DOHH2 (cell line): Measurements from ENCODE around the gene TMEM109.

Source experiments
- H3F3A ChIP-seq: fragments of 200-600 bp; sonication (generic), shearing (Covaris generic); 2 replicates; pipeline ENCODE4 v1.6.0; 2016; ENCODE audit warnings: antibody characterized with exemption, mild to moderate bottlenecking; ENCODE audit not compliant: control insufficient read depth, insufficient read depth
- H3K27ac ChIP-seq: fragments of 200-600 bp; sonication (generic); 2 replicates; pipeline ENCODE4 v1.5.1; 2014; ENCODE audit warnings: low read depth, mild to moderate bottlenecking, low read length, moderate library complexity
- H3K27me3 ChIP-seq: fragments of 200-600 bp; sonication (generic); 2 replicates; pipeline ENCODE4 v1.6.1; 2014; ENCODE audit warnings: mild to moderate bottlenecking, low read length, mixed read lengths; ENCODE audit not compliant: control insufficient read depth
- H3K36me3 ChIP-seq: fragments of 200-600 bp; sonication (generic); 2 replicates; pipeline ENCODE4 v1.6.1; 2014; ENCODE audit warnings: mild to moderate bottlenecking, low read length, moderate library complexity, mixed read lengths; ENCODE audit not compliant: control insufficient read depth
- H3K4me1 ChIP-seq: fragments of 200-600 bp; sonication (generic); 2 replicates; pipeline ENCODE4 v1.6.1; 2014; ENCODE audit warnings: mild to moderate bottlenecking, low read length, mixed read lengths; ENCODE audit not compliant: control insufficient read depth
- H3K4me2 ChIP-seq: fragments of 200-600 bp; sonication (generic); 2 replicates; pipeline ENCODE4 v1.6.0; 2014; ENCODE audit warnings: mild to moderate bottlenecking, low read length, moderate library complexity
- H3K4me3 ChIP-seq: fragments of 200-600 bp; sonication (generic); 2 replicates; pipeline ENCODE4 v1.5.1; 2014; ENCODE audit warnings: mild to moderate bottlenecking, low read length, mixed read lengths
- H3K79me2 ChIP-seq: fragments of 200-600 bp; sonication (generic); 2 replicates; pipeline ENCODE4 v1.6.1; 2014; ENCODE audit warnings: mild to moderate bottlenecking, low read length, mixed read lengths; ENCODE audit not compliant: control insufficient read depth
- H3K9me2 ChIP-seq: fragments of 200-600 bp; sonication (generic); replicated peaks from 2 replicates; pipeline ENCODE4 v1.6.1; 2014; ENCODE audit warnings: mild to moderate bottlenecking, low read length, mixed read lengths; ENCODE audit not compliant: control insufficient read depth
- H3K9me3 ChIP-seq: fragments of 200-600 bp; sonication (generic); 2 replicates; pipeline ENCODE4 v1.6.1; 2014; ENCODE audit warnings: antibody characterized with exemption, low read length, mixed read lengths; ENCODE audit not compliant: control insufficient read depth, insufficient read depth
- H4K20me1 ChIP-seq: fragments of 200-600 bp; sonication (generic); 2 replicates; pipeline ENCODE4 v1.6.0; 2014; ENCODE audit warnings: low read depth, mild to moderate bottlenecking, antibody characterized with exemption, low read length, moderate library complexity; ENCODE audit not compliant: control insufficient read depth, insufficient read depth
- CTCF ChIP-seq: fragments of 200-600 bp; sonication (generic); IDR thresholded peaks from one replicate; pipeline ENCODE4 v1.5.1; 2014; ENCODE audit warnings: antibody characterized with exemption, mild to moderate bottlenecking, low read depth, low read length; ENCODE audit not compliant: poor library complexity, severe bottlenecking
- EZH2phosphoT487 ChIP-seq: fragments of 200-600 bp; sonication (generic); IDR thresholded peaks from 2 replicates; pipeline ENCODE4 v1.6.1; 2017; ENCODE audit warnings: borderline replicate concordance, mild to moderate bottlenecking, antibody characterized with exemption, low read length, moderate library complexity, mixed read lengths

Gene TMEM109

GRCh38 chr11:60922906-60923305 is 8.9 kb downstream of the TMEM109 start:
- H4K20me1 ChIP-seq = no peaks in the 10 kb centered on the region
- no peak overlapping the region for H3K4me2 ChIP-seq
- peaks cover 7% of the 10 kb centered on the region for H3K27me3 ChIP-seq
- no peak overlapping the region for H3K27ac ChIP-seq
- no peak overlapping the region for H3K4me3 ChIP-seq
- peaks cover 51% of the 10 kb centered on the region for H3K36me3 ChIP-seq
- no peaks in the 10 kb centered on the region for H3K9me2 ChIP-seq
- TF ChIP-seq CTCF (no peak), EZH2phosphoT487 (no peak)
- peaks cover 3% of the 10 kb centered on the region; the same call in 1 of the 2 replicates for H3F3A ChIP-seq
- H3K79me2 ChIP-seq = peaks cover 20% of the 10 kb centered on the region
- H3K9me3 ChIP-seq = no peaks in the 10 kb centered on the region
- H3K4me1 ChIP-seq = peaks cover 41% of the 10 kb centered on the region

- Histone ChIP-seq H3F3A (peaks cover 3% of the 10 kb centered on the region; the same call in 1 of the 2 replicates), H3K4me2 (peak overlapping the region; percentile 82; the same call in 1 of the 2 replicates), H3K36me3 (peaks cover 48% of the 10 kb centered on the region), H3K4me1 (peaks cover 37% of the 10 kb centered on the region), H3K27ac (no peak overlapping the region), H3K27me3 (peaks cover 7% of the 10 kb centered on the region), H4K20me1 (no peaks in the 10 kb centered on the region), H3K4me3 (no peak overlapping the region), H3K9me3 (no peaks in the 10 kb centered on the region), H3K79me2 (peaks cover 16% of the 10 kb centered on the region), H3K9me2 (no peaks in the 10 kb centered on the region)
- TF ChIP-seq EZH2phosphoT487 = no peak
- no peak for TF ChIP-seq CTCF
These were observed 9.4 kb downstream of the TMEM109 start for GRCh38 chr11:60923326-60923725.

- no peak for TF ChIP-seq EZH2phosphoT487
- no peak for TF ChIP-seq CTCF
- Histone ChIP-seq H4K20me1 (no peaks in the 10 kb centered on the region), H3K4me2 (peak overlapping the region; percentile 82), H3K79me2 (peaks cover 12% of the 10 kb centered on the region), H3K27me3 (peaks cover 7% of the 10 kb centered on the region), H3K9me2 (no peaks in the 10 kb centered on the region), H3K4me1 (peaks cover 33% of the 10 kb centered on the region), H3K9me3 (no peaks in the 10 kb centered on the region), H3F3A (peaks cover 3% of the 10 kb centered on the region; the same call in 1 of the 2 replicates), H3K4me3 (peak overlapping the region; percentile 76), H3K27ac (no peak overlapping the region), H3K36me3 (peaks cover 44% of the 10 kb centered on the region)
These were observed 9.8 kb downstream of the TMEM109 start for GRCh38 chr11:60923800-60924109.
